ENCODE measurements around the gene SOWAHA. TPM values are rescaled to one million over a fixed set of nuclear protein-coding genes. Genes with fewer than 3 reads are reported as not detected.

Gene SOWAHA
- total and polyA plus RNA-seq, 11 donors, result 0.03 to 0.50 (median 0.24) TPM; not detected in 6

DNA sequence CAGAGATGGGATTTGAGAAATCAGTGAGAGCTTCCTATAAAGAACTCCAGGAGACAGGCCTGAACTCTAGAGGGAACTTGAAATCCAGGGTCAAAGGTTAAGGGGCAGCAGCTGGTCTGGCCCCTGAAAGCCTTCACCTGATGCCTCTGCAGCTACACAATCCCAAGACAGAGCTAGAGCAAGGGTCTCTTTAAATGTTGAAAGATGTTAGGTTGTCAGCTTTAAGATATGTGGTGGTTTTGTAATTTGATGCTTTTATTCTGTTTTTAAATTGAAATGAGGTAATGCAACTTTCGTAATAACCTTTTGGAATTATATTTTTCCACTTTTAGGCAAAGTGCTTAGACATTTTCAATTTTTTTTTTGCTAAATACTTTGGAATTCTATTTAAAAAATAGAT is 2.4 kb downstream of the SOWAHA start:
- peaks cover 0 to 28% (median 6%) of the 10 kb centered on the region in 12 donors for H3K4me1 ChIP-seq
- no peak overlapping the region for H3K4me3 ChIP-seq
- no peak overlapping the region for H3K27ac ChIP-seq
- ATAC-seq (no peak), DNase-seq (no peak)
- H3K9me3 ChIP-seq, result no peaks in the 10 kb centered on the region
- TF ChIP-seq, protein P1, sequence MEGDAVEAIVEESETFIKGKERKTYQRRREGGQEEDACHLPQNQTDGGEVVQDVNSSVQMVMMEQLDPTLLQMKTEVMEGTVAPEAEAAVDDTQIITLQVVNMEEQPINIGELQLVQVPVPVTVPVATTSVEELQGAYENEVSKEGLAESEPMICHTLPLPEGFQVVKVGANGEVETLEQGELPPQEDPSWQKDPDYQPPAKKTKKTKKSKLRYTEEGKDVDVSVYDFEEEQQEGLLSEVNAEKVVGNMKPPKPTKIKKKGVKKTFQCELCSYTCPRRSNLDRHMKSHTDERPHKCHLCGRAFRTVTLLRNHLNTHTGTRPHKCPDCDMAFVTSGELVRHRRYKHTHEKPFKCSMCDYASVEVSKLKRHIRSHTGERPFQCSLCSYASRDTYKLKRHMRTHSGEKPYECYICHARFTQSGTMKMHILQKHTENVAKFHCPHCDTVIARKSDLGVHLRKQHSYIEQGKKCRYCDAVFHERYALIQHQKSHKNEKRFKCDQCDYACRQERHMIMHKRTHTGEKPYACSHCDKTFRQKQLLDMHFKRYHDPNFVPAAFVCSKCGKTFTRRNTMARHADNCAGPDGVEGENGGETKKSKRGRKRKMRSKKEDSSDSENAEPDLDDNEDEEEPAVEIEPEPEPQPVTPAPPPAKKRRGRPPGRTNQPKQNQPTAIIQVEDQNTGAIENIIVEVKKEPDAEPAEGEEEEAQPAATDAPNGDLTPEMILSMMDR (IDR thresholded peaks at IDR 0.05), result no peak
- no peak for TF ChIP-seq POLR2A (IDR thresholded peaks at IDR 0.05)
- intact Hi-C loops (cut with DNase I), result loop anchor here in 8 of 10 donors (5.0 to 10.0 kb wide), 7 partner anchors 38 to 441 kb away; partner anchors contain the start of gene SEPTIN8 (in 2 of the 8)
- no peaks in the 10 kb centered on the region for H3K36me3 ChIP-seq
- WGBS, 4 donors, result 97 to 98% (median 97%) methylated on average over 1 of the region's 1 CpG
- H3K27me3 ChIP-seq, result peaks cover 20 to 57% (median 29%) of the 10 kb centered on the region in 9 donors

- Histone ChIP-seq H3K27me3 (peaks cover 17 to 51% (median 24%) of the 10 kb centered on the region in 9 donors), H3K4me3 (no peak overlapping the region), H3K27ac (no peak overlapping the region), H3K36me3 (no peaks in the 10 kb centered on the region), H3K4me1 (peaks cover 0 to 28% (median 6%) of the 10 kb centered on the region in 12 donors), H3K9me3 (no peaks in the 10 kb centered on the region)
- DNase-seq (no peak), ATAC-seq (no peak)
- 77 to 93% (median 88%) methylated on average over 2 of the region's 2 CpGs for WGBS, 4 donors
- intact Hi-C loops (cut with DNase I), result loop anchor here in 8 of 10 donors (5.0 to 10.0 kb wide), 7 partner anchors 39 to 441 kb away; partner anchors contain the start of gene SEPTIN8 (in 2 of the 8)
- no peak for TF ChIP-seq POLR2A (IDR thresholded peaks at IDR 0.05)
- TF ChIP-seq, protein P1 (IDR thresholded peaks at IDR 0.05), result no peak
Measured at GRCh38 chr5:132816083-132816482, 3.0 kb downstream of the SOWAHA start.

DNA sequence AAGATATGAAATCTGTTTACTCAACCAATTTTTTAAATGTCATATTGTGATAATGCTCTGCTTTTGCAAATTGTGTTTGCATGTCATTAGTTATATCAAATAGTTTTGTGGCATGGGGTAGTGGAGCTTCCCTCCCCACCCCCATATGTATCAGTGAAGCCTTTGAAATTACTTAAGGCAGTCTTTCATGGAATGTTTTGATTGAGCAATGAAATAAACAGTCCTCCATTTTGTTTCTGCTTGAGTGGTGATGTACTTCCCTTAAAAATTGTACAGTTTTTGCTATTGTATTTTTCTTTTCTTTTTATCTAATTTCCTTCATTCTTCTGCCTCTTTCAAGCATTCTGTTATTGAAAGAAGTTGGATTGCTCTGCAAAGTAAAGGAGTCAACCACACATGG is 3.5 kb downstream of the SOWAHA start:
- no peaks in the 10 kb centered on the region for H3K9me3 ChIP-seq
- H3K36me3 ChIP-seq, result no peaks in the 10 kb centered on the region
- H3K4me3 ChIP-seq, result no peak overlapping the region
- no peak overlapping the region for H3K27ac ChIP-seq
- peaks cover 13 to 46% (median 24%) of the 10 kb centered on the region in 9 donors for H3K27me3 ChIP-seq
- ATAC-seq (no peak), DNase-seq (no peak)
- TF ChIP-seq, protein P1 (IDR thresholded peaks at IDR 0.05), result no peak
- peaks cover 0 to 28% (median 6%) of the 10 kb centered on the region in 12 donors for H3K4me1 ChIP-seq
- intact Hi-C loops (cut with DNase I), result loop anchor here in 8 of 10 donors (5.0 to 10.0 kb wide), 7 partner anchors 39 to 442 kb away; partner anchors contain the start of gene SEPTIN8 (in 2 of the 8)

DNA sequence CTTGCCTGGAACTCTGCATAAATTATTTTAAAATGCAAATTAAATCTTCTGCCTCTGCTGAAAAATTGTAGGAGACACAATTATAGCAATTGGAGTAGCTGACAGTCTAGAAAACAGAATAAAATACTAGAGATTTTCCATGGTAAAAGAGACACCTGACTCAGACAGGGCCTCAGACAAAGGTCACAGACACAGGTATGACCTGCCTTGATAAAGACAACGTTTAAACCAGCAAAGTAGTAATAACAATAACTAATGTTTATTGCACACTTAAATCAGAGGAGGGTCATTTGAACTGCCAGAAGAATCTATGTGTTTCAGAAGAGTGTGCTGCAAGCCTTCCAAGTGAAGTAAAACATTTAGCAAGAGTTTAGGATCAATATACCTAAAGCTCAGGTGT is 3.9 kb downstream of the SOWAHA start:
- Histone ChIP-seq H3K4me1 (peaks cover 0 to 28% (median 6%) of the 10 kb centered on the region in 12 donors), H3K27me3 (peaks cover 11 to 42% (median 19%) of the 10 kb centered on the region in 9 donors), H3K4me3 (no peak overlapping the region), H3K36me3 (no peaks in the 10 kb centered on the region), H3K9me3 (no peaks in the 10 kb centered on the region), H3K27ac (no peak overlapping the region)
- ATAC-seq (no peak), DNase-seq (no peak)
- 59 to 67% (median 61%) methylated on average over 1 of the region's 1 CpG for WGBS, 4 donors
- intact Hi-C loops (cut with DNase I), result loop anchor here in 8 of 10 donors (5.0 to 10.0 kb wide), 7 partner anchors 40 to 442 kb away; partner anchors contain the start of gene SEPTIN8 (in 2 of the 8)
- TF ChIP-seq POLR2A (IDR thresholded peaks at IDR 0.05), result no peak

All from heart left ventricle (tissue), 16 donors.